OCI-LY3 (cell line): Measurements from ENCODE around the gene TXNDC5.

Experiments used
- CTCF ChIP-seq: fragments of 200-600, 300-600 bp; sonication (generic); IDR thresholded peaks from 2 replicates; pipeline ENCODE4 v1.5.1; 2014; ENCODE audit warnings: antibody characterized with exemption, low read length, low read depth
- EZH2phosphoT487 ChIP-seq: fragments of 200-600 bp; shearing (Covaris generic); IDR thresholded peaks from 2 replicates; pipeline ENCODE4 v1.6.1; 2018; ENCODE audit warnings: antibody characterized with exemption, mixed run types, low read depth

DNA sequence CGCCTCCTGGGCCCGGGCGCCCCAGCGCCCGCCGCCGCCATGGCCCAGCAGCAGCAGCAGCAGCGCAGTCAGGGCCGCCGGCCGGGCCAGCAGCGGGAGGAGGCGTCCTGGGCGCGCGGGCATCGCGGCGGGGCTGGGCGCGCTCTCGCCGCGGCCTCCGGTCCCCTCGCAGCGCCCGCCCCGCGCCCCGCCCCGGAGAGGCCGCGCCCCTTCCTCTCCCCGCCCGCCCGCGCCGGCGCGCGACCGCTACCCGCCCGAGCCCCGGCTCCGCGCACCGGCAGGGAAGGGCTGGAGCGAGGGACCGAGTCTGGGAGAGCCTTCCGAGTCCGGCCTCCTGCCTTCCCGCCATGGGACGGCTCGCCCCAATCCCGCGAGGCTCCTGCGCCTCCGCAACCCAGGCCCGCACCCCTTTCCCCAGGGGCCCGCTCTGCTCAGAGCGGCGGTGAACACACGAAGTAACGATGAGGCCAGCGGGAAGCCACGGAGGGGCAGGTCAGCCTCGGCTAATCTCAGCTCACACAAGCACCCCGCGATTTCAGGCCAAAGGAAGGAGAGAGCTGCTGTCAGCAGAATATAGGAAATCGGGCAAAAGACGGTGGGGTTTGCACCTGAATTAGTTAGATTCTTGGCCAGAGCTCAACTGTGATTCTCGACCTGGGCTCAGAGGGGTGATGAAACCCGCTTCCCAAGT, at the start of gene TXNDC5:
- TF ChIP-seq CTCF (0 out of 2 replicates have a peak, but pooled peaks have one; percentile 7), EZH2phosphoT487 (no peak)
